Activated naive CD4-positive, alpha-beta T cell treated with anti-CD3 and anti-CD28 coated beads for 36 hours (primary cell): ENCODE measurements around the gene CDON. TPM values are rescaled to one million over a fixed set of nuclear protein-coding genes. Genes with fewer than 3 reads are reported as not detected.

Source experiments
- CTCF ChIA-PET: fragments of 350-600 bp; sonication (Branson Sonifier 250); formaldehyde crosslinking; loops from one replicate; lab custom pipeline; 2021; ENCODE audit warnings: antibody characterized with exemption; lab: Charles Lee
- DNase-seq: peaks from one replicate; pipeline ENCODE4 v3.0.0-alpha.2; 2020
- H3K27ac Mint-ChIP-seq: one replicate; pipeline ENCODE4 v1.8.0; 2021; ENCODE audit warnings: mild to moderate bottlenecking, mixed read lengths
- H3K27me3 Mint-ChIP-seq: one replicate; pipeline ENCODE4 v1.8.0; 2021; ENCODE audit warnings: low read depth, mixed read lengths
- H3K36me3 Mint-ChIP-seq: one replicate; pipeline ENCODE4 v1.8.0; 2021; ENCODE audit warnings: low read depth, mixed read lengths
- H3K4me1 Mint-ChIP-seq: one replicate; pipeline ENCODE4 v1.8.0; 2021; ENCODE audit warnings: low read depth, mixed read lengths
- H3K4me3 Mint-ChIP-seq: one replicate; pipeline ENCODE4 v1.8.0; 2021; ENCODE audit warnings: mild to moderate bottlenecking, moderate library complexity, mixed read lengths
- H3K9me3 Mint-ChIP-seq: one replicate; pipeline ENCODE4 v1.8.0; 2021; ENCODE audit warnings: mixed read lengths
- intact Hi-C: fragments of 100-400 bp; cut with micrococcal nuclease; formaldehyde crosslinking; loops from one replicate; pipeline ENCODE4 v1.15.1; 2023
- total RNA-seq, 2 experiments: library from RNA; stranded (reverse); gene quantifications; one replicate each; pipeline ENCODE4 v1.2.3, GENCODE V29; 2021

Gene CDON
- total RNA-seq, 2 experiments from 2014 or later = 2.6 to 3.5 TPM

DNA sequence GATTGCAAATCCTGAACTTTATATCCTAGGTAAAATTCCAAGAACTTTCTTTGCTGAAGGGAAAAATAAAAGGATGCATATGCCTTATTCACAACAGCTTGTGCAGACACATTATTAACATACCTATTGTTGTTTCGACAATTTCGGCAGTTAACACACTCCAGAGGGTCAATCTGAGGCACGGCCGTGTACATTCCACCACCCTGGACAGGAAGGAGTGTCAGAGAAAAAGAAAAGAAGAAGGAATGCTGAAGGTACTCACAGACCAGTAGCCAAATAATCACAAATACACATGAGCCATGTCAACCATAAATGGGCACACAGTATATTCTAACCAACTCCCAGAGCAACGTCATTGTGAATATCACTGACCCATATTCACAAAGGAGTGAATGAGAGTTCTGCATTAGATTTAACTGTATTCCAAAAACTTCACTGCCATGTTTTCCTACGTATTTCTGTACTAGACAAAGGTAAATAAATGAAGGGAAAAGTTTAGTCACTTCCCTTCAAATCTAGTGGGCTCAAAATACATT is 84.4 kb downstream of the CDON start:
- Mint-ChIP-seq H3K36me3 (peaks cover 2% of the 10 kb centered on the region), H3K27me3 (no peaks in the 10 kb centered on the region), H3K9me3 (no peaks in the 10 kb centered on the region), H3K4me1 (no peaks in the 10 kb centered on the region), H3K27ac (no peak overlapping the region), H3K4me3 (no peak overlapping the region)
- no peak for DNase-seq
- CTCF ChIA-PET = no interaction called here
- intact Hi-C loops = no loop called here

DNA sequence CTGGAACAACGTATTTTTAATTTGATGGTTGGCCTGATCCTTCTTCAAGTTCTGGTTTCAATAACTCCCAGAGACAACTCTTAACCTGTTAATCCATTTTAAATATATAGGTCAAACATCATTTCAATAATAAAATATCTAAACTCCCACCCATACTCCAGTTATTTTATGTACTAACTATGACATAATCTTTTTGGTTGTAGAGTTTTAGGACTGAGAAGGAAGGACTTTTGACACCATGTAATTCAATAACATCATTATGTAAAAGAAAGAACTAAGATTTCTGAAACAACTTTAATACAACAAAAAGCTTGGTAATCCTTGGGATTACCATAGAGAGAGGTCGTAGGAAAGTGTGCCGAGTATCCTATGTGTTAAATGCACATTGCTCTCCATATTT is 85.3 kb downstream of the CDON start:
- CTCF ChIA-PET = no interaction called here
- no peak for DNase-seq
- Mint-ChIP-seq H3K36me3 (peaks cover 2% of the 10 kb centered on the region), H3K4me3 (no peak overlapping the region), H3K27me3 (no peaks in the 10 kb centered on the region), H3K4me1 (no peaks in the 10 kb centered on the region), H3K9me3 (no peaks in the 10 kb centered on the region), H3K27ac (no peak overlapping the region)
- intact Hi-C loops = no loop called here

DNA sequence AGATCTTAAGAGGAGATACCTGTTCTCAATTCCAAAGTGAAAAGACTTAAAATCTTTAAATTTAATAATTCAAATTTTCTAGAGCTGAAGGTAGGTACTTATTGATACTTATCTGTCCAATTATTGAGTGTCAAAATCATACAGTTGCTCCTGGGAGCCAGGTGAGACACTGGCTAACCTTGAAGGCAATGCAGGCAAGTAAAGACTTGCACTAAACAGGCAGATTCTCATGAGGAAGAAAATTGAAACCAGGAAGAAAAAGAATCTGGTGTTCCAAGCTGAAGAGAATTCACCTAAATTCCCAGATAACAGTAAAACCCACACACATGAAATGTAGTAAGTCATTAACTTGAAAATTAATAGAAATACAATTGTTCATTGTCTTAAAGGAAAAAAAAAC is 86.5 kb downstream of the CDON start:
- Mint-ChIP-seq H3K27ac (no peak overlapping the region), H3K36me3 (peaks cover 2% of the 10 kb centered on the region), H3K27me3 (no peaks in the 10 kb centered on the region), H3K4me3 (no peak overlapping the region), H3K9me3 (no peaks in the 10 kb centered on the region), H3K4me1 (no peaks in the 10 kb centered on the region)
- intact Hi-C loops = no loop called here
- DNase-seq = no peak
- CTCF ChIA-PET = no interaction called here

DNA sequence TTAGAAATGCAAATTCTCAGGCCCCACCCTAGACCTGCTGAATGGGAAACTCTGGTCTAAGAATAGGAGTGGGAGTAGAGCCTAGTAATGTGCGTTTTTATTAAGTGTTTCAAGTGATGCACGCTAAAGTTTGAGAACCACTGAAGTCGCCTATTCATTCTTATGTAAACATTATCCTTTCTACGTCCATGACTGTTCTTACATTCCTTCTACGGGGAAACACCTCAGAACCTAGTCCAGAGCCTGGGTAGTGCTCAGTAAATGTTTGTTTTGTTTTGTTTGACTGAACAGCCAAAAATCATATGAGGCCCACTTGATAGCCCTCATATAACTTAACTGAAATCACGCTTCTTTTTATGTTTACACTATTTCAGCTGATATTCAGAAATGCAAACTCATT is 87.0 kb downstream of the CDON start:
- CTCF ChIA-PET = no interaction called here
- Mint-ChIP-seq H3K27me3 (no peaks in the 10 kb centered on the region), H3K4me1 (no peaks in the 10 kb centered on the region), H3K9me3 (no peaks in the 10 kb centered on the region), H3K27ac (no peak overlapping the region), H3K4me3 (no peak overlapping the region), H3K36me3 (peaks cover 2% of the 10 kb centered on the region)
- intact Hi-C loops = no loop called here
- DNase-seq = no peak

DNA sequence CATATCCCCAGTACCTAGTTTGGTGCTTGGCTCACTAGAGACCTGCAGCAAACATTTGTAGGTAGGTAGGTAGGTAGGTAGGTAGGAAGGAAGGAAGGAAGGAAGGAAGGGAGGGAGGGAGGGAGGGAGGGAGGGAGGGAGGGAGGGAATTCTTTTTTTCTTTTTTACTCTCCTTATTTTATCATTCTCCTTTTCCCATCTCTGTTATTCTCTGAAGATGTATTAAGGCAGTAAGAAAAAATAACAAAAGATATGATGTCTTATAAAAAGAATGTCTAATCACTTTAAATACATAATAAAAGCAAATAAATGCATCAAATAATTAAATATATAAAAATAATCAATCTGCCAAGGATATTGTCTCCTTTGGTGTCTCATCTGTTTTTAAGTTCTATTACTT is 88.4 kb downstream of the CDON start:
- intact Hi-C loops = no loop called here
- Mint-ChIP-seq H3K4me3 (no peak overlapping the region), H3K36me3 (peaks cover 2% of the 10 kb centered on the region), H3K27me3 (no peaks in the 10 kb centered on the region), H3K27ac (no peak overlapping the region), H3K9me3 (no peaks in the 10 kb centered on the region), H3K4me1 (no peaks in the 10 kb centered on the region)
- DNase-seq = no peak
- CTCF ChIA-PET = no interaction called here

DNA sequence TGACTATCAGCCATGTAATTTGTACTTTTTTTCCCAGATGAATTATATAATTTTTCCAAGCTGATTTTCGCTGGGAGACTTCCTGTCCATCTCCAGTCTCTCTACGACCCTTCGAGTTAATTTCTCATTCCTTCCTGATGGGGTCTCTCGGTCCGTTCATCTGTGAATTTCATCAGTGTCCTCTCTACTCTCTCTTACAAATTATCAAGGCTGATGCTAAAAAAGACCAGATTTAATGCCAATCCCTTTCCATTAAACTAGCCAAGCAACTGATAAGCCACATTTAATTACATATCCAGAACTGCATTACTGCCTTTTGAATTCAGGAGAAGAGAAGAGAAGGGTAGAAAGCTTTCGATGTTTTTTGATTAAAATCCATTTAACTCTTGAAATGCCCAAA is 91.0 kb downstream of the CDON start:
- Mint-ChIP-seq H3K4me1 (no peaks in the 10 kb centered on the region), H3K27ac (no peak overlapping the region), H3K4me3 (no peak overlapping the region), H3K9me3 (no peaks in the 10 kb centered on the region), H3K27me3 (no peaks in the 10 kb centered on the region), H3K36me3 (no peaks in the 10 kb centered on the region)
- CTCF ChIA-PET = no interaction called here
- DNase-seq = no peak
- intact Hi-C loops = no loop called here

DNA sequence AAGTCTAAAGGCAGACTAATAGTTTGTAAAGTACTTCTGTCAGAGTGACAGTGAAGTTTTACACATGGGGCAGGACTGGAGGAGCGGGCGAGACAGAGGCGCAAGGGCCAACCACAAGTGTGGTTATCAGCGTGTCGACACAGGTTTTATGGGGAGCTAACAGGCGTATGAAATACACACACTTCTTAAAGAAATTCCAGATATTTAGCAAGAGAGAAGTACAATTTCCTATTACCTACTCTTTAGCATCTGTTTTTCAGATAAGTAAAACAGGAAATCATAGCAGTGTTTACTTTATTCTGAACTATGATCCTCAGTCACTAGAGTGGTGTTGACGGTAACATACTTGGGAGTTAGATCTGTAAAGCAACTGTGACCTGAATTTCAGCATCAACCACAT is 94.3 kb downstream of the CDON start:
- intact Hi-C loops = no loop called here
- H3K4me1 Mint-ChIP-seq = no peaks in the 10 kb centered on the region
- H3K27me3 Mint-ChIP-seq = no peaks in the 10 kb centered on the region
- H3K27ac Mint-ChIP-seq = no peak overlapping the region
- H3K36me3 Mint-ChIP-seq = peaks cover 3% of the 10 kb centered on the region
- H3K4me3 Mint-ChIP-seq = no peak overlapping the region
- no peaks in the 10 kb centered on the region for H3K9me3 Mint-ChIP-seq
- CTCF ChIA-PET = interaction anchor here (1.0 kb wide), 1 partner anchor 225 kb away, joined by 3 read pairs; no protein-coding TSS in a partner anchor
- no peak for DNase-seq

DNA sequence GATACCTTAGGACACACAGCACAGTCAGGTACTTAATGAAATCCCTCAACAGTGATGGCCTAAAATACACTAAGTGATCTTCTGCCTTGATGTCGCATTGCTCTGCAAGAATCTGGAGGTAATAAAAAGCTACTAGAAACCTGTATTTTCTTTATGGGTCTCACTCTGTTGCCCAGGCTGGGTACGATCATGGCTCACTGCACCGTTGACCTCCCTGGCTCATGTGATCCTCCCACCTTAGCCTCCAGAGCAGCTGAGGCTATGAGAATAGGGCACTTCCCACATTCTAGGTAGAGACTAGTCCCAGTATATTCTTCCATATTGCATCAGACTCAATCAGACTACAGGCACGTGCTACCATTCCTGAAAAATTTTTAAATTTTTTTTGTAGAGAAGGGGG is 95.2 kb downstream of the CDON start:
- Mint-ChIP-seq H3K36me3 (peaks cover 5% of the 10 kb centered on the region), H3K4me3 (no peak overlapping the region), H3K27me3 (no peaks in the 10 kb centered on the region), H3K4me1 (no peaks in the 10 kb centered on the region), H3K9me3 (peaks cover 8% of the 10 kb centered on the region), H3K27ac (no peak overlapping the region)
- DNase-seq = no peak
- CTCF ChIA-PET = interaction anchor here (1.0 kb wide), 1 partner anchor 226 kb away, joined by 3 read pairs; no protein-coding TSS in a partner anchor
- intact Hi-C loops = no loop called here

DNA sequence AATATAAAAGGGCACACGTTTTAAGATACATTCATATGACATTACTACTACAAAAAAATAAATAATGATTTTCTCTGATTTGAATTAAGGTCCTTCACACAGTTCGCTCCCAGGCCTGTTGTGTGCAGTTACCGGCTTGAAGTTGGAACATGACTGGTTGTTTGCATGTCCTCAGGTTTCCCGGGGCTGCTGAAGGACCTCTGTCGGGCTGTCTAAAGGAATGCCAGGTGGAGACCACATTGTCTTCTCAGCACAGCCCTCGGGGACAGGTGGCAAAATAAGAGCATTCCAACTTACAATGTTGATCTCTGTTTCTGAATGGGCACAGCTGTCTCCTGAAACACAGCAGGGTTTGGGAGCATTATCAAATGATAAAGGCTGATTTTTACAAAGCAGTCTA is 101.9 kb downstream of the CDON start:
- H3K27ac Mint-ChIP-seq = no peak overlapping the region
- H3K27me3 Mint-ChIP-seq = no peaks in the 10 kb centered on the region
- intact Hi-C loops = no loop called here
- CTCF ChIA-PET = interaction anchor here (0.9 kb wide), 1 partner anchor 22 kb away, joined by 3 read pairs; no protein-coding TSS in a partner anchor
- H3K9me3 Mint-ChIP-seq = peaks cover 9% of the 10 kb centered on the region
- H3K4me1 Mint-ChIP-seq = no peaks in the 10 kb centered on the region
- H3K4me3 Mint-ChIP-seq = no peak overlapping the region
- H3K36me3 Mint-ChIP-seq = peaks cover 3% of the 10 kb centered on the region
- DNase-seq = no peak

DNA sequence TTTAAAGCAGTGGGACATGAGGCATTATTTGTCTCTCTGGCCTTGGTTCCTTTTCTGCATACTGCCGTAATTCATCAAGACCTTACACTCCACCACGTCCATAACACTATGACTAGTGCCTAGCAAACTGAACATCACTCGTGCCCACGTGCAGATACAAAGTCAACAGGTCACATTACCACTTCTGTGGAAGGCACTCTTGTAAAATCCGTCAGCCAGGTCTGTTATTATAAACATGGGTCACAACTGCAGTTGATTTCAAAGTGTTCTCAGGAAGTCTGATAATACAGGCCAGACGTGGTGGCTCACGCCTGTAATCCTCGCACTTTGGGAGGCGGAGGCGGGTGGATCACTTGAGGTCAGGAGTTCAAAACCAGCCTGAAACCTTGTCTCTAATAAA is 102.7 kb downstream of the CDON start:
- CTCF ChIA-PET = no interaction called here
- no peak for DNase-seq
- no peak overlapping the region for H3K4me3 Mint-ChIP-seq
- intact Hi-C loops = no loop called here
- H3K27ac Mint-ChIP-seq = no peak overlapping the region
- peaks cover 3% of the 10 kb centered on the region for H3K36me3 Mint-ChIP-seq
- H3K4me1 Mint-ChIP-seq = no peaks in the 10 kb centered on the region
- H3K9me3 Mint-ChIP-seq = peaks cover 9% of the 10 kb centered on the region
- no peaks in the 10 kb centered on the region for H3K27me3 Mint-ChIP-seq

DNA sequence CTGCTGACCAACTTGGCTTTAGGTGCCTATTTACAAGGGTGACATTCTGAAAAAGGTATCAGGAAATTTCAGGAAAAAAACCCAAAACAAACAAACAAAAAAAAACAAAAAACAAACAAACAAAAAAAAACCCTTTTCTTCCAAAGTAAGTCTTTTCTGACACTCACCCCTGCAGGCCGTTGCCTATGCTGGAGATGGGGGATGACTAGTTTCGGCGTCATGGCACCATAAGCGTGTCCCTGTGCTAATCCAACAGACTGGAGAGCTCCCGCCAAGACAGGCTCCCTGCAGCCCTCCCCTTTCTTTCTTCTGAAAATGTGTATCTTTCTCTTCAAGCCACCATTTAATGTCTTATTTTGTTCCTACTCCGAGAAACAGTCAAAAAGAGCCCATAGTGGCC is 103.2 kb downstream of the CDON start:
- Mint-ChIP-seq H3K36me3 (peaks cover 3% of the 10 kb centered on the region), H3K9me3 (peaks cover 9% of the 10 kb centered on the region), H3K4me3 (no peak overlapping the region), H3K27me3 (no peaks in the 10 kb centered on the region), H3K4me1 (no peaks in the 10 kb centered on the region), H3K27ac (no peak overlapping the region)
- no peak for DNase-seq
- CTCF ChIA-PET = no interaction called here
- intact Hi-C loops = no loop called here

DNA sequence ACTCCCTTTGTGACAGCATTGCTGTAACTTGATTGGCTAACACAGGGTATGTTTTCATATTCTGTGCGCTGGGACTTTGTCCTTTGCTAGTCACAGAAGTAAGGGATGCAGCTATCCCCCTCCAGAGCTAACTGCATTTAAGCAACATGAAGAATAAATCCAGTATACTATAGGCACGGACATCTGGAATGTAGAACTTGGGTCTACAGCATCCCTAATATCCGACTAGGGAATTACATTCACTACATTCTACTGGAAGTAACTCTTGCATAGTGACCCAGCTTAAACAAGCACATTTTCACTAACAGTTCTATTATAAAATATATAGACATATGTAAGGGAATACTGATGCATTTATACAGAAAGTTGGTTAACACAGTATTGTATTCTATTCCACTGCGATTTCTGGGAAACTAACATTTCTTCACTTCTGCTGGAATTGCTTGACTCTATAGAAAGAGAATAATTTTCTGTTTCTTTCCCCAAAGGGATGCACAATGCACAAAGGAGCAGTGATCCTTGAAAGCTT is 103.7 kb downstream of the CDON start:
- CTCF ChIA-PET = no interaction called here
- no peaks in the 10 kb centered on the region for H3K27me3 Mint-ChIP-seq
- no peak for DNase-seq
- peaks cover 3% of the 10 kb centered on the region for H3K36me3 Mint-ChIP-seq
- peaks cover 9% of the 10 kb centered on the region for H3K9me3 Mint-ChIP-seq
- no peak overlapping the region for H3K27ac Mint-ChIP-seq
- H3K4me3 Mint-ChIP-seq = no peak overlapping the region
- H3K4me1 Mint-ChIP-seq = no peaks in the 10 kb centered on the region
- intact Hi-C loops = no loop called here

DNA sequence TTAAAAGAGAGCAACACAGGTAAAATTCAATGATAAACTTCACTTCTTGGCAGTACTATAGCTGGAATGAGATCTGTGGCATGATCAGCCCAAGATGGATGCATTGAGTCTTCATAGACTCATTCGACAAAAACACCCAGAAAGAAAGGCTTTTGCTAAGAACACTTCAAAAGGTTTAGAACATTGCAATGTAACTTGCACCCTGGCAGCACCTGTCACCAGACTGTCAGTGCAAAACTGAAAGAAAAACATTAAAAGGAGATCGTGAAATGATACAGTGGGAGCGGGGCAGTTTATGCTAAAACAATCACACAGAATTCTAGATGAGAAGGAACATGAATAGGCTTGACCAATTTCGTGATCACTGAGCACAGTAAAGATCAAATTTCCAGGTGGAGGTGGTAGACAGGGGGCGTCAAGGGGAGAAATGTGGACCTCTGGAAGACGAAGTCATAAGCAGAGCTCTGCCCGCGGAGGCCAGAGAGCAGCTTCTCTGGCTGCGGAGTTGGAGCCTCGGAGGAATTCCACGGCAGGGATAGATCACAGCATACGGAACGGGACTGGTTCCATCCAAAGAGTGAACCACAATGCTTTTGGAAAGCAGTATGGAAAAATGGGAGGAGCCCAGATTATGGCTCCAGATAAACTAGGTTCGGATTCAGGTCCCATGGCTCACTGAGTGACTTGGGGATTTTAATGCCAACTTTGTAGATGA is 104.9 kb downstream of the CDON start:
- Mint-ChIP-seq H3K27me3 (no peaks in the 10 kb centered on the region), H3K4me1 (no peaks in the 10 kb centered on the region), H3K36me3 (peaks cover under 1% of the 10 kb centered on the region), H3K4me3 (no peak overlapping the region), H3K27ac (no peak overlapping the region), H3K9me3 (peaks cover 4% of the 10 kb centered on the region)
- intact Hi-C loops = no loop called here
- DNase-seq = no peak
- CTCF ChIA-PET = no interaction called here
